Activated CD4-positive, CD25-positive, alpha-beta regulatory T cell (primary cell): ENCODE data around the gene SPATA33.
A peak's percentile ranks its signal among the peaks of the same experiment; 100 is the strongest.
"Not testable (repeated sequence)": the region's sequence is repeated elsewhere in the genome, so short reads cannot be mapped to it uniquely, and the experiment has no call there.

Experiments
- DNase-seq, 4 experiments: peaks; one replicate each; lab custom pipeline; 2025; lab: John Stamatoyannopoulos, UW

SPATA33 gene

DNA sequence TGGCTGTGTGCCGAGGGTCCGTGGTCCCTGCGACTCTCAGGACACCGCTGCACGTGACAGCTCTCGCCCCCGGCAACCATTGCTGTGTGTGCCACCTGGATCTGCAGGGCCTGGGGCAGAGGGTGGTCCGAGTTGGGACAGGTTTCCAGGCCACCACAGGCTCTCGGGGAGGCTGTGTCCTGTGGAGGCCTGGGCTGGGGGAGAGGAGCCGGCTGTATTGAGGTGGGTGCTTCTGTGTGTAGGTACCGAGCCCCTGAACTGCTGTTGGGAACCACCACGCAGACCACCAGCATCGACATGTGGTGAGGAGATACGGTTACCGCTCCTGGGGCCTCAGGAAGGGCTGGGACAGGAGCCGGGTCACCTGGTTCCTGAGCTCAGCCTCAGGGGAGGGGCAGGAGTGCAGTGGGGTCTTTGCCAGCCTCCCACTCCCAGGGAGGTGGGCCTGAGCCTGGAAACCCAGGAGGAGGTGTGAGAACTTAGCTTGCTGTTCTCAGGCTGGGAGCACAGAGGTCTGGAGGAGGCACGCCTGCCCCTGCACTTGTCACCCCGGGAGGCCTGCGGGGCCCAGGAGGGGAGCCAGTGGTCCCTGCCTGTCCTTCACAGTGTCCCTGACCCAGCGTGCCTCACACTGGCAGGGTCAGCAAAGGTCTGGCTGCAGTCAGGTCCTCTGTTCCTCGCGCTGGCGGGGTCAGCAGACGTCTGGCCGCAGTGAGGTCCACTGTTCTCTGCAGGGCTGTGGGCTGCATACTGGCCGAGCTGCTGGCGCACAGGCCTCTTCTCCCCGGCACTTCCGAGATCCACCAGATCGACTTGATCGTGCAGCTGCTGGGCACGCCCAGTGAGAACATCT, 36.5 kb downstream of the SPATA33 start:
- DNase-seq = no peak

DNA sequence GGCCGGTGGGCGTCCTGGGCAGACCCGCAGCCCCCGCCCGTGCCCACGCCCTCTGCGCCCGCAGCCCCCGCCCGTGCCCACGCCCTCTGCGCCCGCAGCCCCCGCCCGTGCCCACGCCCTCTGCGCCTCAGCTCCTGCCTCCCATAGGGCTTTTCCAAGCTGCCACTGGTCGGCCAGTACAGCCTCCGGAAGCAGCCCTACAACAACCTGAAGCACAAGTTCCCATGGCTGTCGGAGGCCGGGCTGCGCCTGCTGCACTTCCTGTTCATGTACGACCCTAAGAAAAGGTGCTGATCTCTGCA, 37.1 kb downstream of the SPATA33 start:
- not testable (repeated sequence) for DNase-seq

DNA sequence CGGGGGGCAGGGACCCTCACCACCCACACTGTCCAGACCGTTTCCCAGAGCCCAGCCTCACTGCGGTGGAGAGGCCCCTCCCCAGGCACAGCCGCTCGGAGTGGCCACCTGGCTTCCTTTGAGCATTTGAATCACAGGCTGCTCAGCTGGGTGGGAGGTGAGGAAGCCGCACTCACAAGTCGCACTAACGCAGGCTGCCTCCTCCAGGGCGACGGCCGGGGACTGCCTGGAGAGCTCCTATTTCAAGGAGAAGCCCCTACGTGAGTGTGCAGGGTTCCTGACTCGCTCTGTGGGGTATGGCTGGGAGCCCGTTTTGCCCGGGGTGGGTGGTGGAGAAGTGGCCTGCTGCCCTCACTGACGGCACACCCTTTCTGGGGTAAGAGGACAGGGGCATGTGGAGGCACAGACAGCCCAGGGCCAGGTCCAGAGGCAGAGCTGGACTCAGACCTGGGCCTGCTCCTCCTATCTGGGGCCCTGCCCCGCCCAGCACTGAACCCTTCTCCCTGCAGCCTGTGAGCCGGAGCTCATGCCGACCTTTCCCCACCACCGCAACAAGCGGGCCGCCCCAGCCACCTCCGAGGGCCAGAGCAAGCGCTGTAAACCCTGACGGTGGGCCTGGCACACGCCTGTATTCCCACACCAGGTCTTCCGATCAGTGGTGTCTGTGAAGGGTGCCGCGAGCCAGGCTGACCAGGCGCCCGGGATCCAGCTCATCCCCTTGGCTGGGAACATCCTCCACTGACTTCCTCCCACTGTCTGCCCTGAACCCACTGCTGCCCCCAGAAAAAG, 37.6 kb downstream of the SPATA33 start:
- DNase-seq = no peak

DNA sequence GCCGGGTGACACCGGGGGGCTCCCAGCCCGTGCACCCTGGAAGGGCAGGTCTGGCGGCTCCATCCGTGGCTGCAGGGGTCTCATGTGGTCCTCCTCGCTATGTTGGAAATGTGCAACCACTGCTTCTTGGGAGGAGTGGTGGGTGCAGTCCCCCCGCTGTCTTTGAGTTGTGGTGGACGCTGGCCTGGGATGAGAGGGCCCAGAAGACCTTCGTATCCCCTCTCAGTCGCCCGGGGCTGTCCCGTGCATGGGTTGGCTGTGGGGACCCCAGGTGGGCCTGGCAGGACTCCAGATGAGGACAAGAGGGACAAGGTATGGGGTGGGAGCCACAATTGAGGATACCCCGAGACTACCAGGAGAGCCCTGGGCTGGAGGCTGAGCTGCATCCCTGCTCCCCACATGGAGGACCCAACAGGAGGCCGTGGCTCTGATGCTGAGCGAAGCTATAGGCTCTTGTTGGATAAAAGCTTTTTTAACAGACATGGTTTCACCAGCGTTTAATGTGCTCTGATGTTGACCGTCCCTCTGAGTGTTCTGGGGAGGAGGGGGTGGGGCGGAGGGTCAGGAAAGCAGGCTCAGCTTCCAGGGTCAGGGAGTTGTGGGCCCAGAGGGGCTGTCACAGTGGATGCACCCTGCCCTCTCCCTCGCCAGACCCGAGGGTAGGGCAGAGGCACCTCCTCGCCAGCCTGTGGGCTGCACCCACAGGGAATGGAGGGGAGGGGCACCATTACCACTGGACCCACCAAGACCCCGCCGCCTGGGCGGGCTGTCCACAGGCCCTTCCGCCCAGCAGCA, 38.4 kb downstream of the SPATA33 start:
- no peak for DNase-seq

DNA sequence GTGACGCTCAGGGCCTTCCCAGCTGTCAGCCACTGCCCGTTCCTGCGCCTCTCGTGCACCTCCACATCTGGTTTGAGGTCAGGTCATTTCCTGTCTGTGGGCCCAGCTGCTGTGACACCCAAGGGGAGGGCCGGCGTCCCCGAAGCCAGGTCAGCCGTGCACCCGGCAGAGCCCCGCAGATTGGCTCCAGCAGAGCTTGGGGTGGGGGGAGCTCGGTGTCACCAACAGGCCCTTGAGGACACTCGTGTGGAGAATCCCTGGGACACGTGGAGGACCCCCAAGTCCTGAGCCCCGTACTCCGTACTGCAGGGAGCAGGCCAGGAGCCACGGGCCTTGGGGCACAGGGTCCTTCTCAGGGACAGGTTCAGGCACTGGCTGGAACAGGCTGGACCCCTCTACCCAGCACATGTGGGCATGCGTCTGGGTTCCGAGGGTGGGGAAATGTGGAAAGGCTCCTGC, 39.1 kb downstream of the SPATA33 start:
- DNase-seq = no peak

DNA sequence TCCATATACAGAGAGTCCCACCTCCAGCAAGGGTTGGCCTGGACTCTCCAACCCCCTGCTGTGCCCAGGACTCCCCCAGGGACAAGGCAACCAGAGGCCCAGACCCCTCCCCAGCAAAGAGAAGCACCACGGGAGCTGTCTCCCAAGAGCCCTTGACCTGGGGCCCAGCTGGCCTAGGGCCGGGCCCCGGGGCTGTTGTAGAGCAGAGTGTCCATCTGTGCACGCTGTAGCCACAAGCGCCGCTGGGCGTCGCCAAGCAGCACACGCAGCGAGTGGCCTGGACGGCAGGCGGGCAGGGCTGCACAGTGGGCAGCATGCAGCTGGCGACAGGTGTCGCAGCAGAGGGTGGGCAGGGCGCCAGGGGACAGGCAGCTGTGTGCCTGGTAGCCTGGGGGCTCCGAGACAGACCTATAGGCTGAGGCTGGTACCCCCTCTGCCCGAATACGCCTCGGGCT, 39.6 kb downstream of the SPATA33 start:
- DNase-seq = no peak

DNA sequence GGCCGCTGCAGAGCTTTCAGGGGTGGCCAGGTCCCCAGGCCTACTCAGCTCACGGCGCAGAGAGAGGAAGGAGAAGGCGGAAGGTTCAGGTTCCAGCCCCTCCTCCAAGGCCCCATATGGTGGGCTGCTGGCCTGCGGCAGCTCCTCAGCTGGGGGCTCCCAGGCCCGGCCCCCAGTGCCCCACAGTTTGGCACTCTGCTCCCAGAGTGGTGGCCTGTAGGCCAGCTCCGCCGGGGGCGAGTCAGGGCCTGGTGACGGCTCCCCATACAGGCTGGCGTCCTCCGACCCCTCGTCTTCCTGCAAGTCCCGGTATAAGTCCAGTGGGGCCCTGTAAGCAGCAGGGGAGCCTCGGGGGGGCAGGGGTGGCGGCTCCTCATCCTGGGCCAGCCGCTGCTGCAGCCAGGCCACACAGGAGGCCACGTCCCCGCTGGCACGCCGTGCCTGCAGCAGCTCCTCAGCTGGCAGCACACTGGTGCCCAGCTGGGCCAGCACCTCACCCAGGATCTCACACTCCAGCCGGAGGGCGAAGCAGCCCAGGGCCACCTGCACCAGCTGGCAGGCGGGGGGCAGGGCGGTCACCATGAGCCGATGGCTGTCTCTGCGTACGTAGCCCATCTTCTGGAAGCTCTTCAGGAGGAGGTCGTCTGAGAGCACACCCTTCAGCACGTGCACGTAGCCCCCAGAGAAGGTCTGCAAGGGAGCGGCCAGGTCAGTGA, 40.1 kb downstream of the SPATA33 start:
- no peak for DNase-seq

DNA sequence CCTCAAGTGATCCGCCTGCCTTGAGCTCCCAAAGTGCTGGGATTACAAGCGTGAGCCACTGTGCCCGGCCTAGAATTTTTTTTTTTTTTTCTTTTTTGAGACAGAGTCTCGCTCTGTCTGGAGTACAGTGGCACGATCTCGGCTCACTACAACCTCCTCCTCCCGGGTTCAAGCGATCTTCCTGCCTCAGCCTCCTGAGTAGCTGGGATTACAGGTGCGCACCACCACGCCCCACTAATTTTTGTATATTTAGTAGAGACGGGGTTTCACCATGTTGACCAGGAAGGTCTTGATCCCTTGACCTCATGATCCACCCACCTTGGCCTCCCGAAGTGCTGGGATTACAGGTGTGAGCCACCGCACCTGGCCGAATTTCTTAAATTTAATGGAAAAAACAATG, 41.1 kb downstream of the SPATA33 start:
- not testable (repeated sequence) for DNase-seq

DNA sequence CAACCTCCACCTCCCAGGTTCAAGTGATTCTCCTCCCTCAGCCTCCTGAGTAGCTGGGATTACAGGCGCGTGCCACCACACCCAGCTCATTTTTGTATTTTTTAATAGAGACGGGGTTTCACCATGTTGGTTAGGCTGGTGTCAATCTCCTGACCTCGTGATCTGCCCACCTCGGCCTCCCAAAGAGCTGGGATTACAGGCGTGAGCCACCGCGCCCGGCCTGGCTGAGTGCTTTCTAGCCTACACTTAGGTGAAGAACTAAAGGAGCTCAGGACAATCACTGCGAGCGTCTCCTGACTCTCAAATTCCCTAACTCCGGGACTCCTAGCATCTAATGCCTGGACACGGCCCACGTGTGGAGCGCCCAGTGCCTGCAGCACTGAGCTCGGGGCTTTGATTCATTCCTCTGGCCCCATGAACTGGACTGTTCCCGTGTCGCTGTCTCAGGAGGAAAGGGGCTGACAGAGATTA, 42.0 kb downstream of the SPATA33 start:
- not testable (repeated sequence) for DNase-seq

DNA sequence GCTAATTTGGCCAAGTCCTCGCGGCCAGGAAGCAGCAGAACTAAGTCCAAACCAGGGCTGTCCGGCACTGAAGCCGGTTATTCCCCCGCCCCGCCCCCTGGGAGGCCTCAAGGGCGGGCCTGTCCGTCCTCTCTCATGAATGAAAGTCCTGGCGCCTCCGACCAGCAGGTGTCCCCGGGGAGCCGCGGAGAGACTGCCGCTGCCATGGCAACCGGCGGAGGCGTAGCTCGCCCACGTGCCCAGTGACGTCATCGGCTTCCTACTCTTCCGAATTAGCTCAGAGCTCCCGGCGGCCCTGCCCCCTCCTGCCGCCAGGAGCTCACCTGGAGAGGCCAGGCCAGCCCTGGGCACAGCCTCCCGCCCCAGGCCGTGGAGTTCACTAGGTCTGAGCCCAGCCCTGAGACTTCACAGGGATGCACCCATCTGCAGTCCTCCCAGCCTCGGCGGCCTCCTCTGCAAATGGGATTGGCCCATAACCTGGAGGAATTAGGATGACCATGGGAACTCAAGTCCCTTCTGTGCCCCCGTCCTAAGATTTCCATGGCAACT, 42.5 kb downstream of the SPATA33 start:
- DNase-seq = peak; percentile 87 to 94 (median 92)

DNA sequence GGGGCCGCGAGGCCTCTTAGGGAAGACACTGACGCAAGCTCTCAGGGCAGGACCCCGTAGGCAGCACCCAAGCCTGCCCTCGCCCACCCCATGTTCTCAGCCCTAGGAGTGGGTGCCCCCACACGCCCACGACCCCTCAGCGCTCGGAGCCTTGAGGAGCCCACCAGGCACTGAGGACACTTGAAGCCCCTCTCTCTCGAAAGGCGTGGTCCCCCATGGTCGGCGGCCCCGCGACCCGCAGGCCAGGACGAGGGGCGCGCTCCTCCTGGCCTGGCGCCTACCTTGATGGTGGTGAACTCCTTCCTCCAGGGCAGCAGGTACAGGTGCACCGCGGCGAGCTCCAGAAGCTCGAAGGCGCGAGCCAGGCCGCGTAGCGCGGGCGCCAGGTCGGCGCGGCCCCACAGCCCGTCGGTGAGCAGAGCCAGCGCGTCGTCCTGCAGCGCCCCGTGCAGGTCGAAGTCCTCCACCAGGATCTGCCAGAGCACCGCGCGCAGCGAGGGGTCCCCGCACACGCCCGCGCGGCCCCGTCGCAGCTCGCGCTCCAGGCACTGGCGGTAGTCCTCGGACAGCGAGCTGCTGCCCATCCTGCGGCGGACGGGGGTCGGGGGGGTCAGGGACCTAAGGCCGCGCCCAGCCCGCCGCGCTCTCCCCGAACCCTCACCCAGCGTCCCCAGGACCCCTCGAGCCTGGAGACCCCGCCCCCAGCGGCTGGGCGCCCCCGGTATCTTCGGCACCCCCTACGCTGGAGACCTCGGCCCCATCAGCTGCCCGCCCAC, 43.2 kb downstream of the SPATA33 start:
- peak in 2 of 4 experiments; percentile 52 to 59 for DNase-seq

DNA sequence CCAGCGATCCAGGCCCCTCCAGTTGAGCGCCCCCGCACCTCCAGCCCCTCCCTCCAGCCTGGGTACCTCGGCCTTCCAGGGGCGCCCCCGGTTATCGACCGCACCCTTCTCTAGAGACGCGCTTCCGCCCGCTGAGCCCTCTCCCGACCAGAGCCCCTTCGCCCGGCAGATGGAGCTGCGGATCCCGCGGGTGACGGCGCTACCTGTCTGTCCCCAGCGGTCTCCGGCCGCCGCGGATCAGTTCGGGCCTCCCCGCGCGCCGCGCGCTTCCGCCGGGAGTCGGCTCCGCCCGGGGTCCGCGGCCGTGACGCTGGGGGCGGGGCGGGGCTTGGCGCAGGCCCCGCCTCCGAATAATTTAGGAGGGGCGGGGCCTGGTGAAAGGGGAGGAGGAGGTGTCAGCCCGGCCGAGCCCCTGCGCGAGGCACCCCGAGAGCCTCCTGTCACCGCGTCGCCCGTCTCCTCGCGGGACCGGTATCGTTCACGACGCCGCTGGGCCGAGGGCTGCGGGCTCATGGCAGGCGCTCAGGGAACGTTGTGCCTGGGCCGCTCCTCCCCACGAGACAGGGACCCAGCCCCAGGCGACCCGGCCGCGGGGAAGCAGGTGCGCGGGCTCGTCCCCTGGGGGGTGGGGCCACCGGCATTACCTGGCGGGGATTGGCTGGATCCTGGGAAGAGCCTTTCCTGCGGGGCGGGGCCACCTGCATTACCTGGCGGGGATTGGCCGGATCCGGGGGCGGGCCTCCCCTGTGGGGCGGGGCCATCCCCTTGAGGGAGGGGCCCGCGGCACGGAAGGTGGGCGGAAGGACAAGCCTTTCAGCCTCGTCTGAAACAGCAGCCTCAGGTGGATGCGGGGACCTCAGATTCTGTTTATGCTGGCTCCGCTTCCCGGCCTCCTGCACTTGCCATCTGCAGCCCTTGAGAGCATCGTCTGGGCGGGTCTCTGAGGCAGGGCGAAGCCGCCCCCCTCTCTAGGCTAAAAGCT, 44.1 kb downstream of the SPATA33 start, which contains the start of gene SPATA2L:
TSS of gene SPATA2L (minus strand) at position 281 of the 982 bp plus-strand sequence. CDS start 473 bp downstream, outside the sequence.
- peak; percentile 94 to 98 (median 97) for DNase-seq

DNA sequence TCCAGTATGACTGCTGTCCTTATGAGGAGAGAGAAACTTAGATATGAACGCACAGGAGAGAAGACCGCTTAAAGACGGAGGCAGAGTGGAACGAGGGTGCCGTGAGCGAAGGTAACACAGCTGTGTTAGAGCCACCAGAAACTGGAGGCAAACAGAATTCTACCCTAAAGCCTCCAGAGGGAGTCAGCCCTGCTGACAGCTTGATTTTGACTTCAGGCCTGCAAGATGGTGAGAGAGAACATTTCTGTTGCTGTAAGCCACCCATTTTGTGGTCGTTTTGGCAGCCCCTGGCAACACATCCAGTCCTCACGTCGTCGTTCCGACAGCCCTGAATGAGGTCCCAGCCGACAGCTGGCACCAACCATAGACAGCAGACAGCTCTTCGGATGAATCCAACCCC, 46.6 kb downstream of the SPATA33 start:
- DNase-seq = no peak

DNA sequence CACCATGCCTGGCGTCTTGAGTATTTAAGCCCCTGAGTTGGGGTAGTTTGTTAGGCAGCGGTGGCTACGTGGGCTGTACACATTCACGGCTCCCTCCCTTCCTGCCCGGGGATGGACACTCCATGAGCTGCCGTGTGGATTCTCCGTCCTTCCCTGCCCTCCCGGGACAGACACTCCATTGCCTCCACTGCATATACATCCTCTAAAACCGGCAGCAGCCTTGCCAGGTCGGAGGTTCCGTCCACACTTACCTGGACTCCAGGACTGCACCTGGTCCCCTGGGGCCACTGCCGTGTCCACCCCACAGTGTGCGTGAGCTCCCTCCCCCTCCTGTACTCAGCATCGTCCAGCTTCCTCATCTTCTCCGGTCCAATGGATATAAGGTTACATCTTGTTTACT, 47.4 kb downstream of the SPATA33 start:
- no peak for DNase-seq

DNA sequence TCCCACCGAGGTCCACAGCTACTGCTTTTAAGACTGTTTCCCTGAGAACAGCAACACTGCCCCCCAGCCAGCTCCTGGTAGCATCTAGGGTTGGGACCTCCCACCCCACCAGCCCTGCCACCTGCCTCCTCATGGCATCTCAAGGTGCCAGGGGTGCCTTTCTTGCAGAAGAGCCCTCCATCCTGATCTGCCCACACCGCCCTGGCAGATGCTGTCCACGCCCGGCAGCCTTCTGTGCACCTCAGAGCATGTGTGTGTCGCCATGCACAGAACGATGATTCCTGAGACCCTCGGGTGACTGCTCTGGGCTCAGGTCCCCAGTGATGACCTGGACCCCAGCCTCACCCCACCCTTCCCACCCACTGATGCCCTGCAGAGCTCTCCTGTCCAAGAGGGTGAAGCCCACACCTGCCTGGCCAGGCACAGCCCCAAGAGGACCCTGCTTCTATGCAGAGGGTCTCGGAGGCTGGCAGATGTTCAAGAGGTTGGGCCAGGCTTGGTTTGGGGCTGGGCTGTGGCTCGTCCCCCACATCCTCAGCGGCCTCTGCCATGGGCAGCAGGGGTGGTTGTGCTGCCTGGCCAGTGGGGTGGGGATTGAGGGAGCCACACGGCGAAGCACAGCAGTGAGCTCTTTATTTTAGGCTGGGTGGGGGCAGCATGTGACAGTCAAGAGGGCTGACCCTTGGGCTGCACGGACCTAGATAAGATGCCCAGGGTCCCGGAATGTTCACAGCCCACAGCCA, 49.1 kb downstream of the SPATA33 start:
- DNase-seq = no peak

DNA sequence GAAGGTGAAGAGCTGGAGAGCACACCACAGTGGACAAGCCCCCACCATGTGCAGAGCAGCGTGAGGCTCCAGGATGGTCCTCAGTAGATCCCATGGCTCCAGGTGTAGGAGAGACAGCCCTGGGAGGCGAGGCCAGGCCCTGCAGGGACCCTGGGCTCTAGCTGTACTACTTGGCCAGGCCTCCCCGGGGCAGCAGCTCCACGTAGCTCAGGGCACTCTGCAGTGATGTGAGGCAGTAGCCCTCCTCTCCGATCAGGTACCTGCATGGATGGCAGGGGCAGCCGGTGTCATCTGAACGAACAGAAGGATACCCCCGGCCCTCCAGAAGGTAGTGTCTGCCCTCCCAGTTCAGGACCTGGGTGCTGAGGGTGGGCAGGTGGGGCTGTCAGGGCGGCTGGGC, 50.1 kb downstream of the SPATA33 start:
- DNase-seq = no peak

DNA sequence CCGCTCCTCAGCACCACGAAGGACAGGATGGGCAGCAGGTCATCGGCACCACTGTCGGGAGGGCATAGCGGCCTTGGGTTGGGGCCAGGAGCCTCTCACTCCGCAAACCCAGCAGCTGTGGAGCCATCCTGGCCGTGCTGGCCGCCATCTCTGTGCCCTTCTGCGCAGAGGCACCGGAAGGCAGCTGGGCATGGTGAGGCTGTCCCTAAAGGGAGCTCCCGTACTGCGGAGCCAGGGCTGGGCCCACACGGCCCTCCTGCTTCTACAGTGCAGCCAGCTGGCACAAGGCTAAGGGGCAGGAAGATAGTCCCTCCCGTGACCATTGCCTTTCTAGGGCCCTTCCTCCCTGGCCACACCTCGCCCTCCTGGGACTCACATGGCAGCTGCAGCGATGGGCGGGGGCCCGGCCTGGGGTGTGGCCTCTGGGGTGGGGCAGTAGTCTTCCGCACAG, 50.9 kb downstream of the SPATA33 start:
- no peak for DNase-seq

DNA sequence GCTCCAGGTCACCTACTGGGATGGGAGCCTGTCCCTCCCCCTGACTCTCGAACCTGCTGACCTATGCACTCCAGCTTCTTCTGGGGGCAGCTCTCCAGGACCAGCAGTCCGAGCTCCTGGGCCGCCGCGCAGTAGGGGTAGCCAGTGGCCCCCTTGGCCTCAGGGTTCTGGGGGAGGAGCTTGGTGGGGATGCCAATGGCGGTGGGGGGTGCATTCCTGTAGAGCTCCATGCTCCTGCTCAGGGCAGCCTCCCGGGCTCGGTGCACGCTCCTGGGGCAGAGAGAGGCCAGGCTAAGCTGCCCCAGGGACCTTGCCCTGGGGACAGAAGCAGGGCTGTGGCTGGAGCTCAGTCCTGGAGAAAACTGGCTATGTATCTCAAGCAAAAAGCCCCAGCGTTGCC, 51.5 kb downstream of the SPATA33 start:
- DNase-seq = no peak
